Kidney glomerular epithelial cell (primary cell): ENCODE results near the gene EHBP1.

Experiments used
- DNase-seq: peaks from one replicate; lab custom pipeline; 2025; lab: John Stamatoyannopoulos, UW

EHBP1 gene

DNA sequence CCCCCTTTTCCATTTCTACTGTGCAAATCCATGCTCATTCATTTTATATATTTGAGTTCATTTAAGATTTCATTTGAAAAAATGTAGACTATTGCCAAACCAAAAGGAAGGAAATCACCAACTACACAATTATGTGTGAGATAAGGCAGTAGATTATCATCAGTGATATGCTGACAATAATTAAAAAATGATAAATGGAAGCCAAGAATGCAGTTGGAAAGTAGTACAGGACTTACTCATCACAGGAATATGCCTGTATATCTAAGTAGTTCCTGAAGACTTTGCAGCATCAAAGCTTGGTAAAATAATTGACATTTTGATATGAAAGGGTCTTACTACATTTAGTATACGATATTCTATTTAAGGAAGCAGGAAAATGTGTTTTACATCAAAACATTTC is 179.0 kb downstream of the EHBP1 start:
- DNase-seq, result no peak

- DNase-seq, result no peak
These were observed 189.6 kb downstream of the EHBP1 start for GRCh38 chr2:62894966-62895631.

DNA sequence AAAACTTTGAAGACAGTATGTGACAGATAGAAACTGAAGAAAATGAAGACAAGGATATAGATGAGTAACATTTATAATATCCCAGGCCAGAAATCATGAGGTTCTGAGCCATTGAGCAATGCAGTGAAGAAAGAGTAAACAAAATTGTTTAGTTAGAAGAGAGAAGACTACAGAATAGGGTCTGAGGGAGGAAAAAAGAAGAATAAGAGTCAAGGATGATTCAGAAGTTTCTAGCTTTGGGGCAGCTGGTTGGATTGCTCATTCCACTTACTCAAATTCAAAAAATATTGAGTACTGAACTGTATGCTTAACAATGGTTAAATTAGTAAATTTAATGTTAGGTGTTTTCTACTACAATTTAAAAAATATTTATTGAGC is 190.1 kb downstream of the EHBP1 start:
- DNase-seq, result no peak

DNA sequence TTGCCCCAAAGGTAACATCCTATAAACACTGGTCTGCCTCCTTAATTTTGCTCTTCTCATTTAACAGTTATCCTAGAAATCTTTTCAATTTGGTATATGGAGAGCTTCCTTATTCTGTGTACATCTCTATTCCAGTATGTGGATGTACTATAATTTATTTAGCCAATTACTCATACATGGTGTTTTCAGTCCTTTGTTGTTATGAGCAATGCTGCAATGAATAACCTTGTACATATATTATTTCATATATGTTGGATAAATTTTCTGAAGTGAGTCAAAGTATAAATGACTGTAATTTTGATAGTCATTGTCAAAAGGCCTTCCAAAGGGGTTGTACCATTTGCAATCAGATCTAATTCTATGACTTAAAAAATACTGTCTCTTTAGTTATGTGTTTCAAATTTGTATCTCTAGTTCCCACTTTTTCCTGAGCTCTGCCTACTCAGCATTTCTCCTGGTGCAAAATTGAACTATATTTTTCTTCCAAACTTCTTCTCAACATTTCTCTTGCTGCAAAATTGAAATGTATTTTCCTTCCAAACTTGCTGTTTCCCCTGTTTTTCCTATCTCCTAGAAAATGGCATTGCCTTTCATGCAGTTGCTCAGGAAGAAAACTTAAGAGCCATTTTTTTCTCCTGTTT is 191.8 kb downstream of the EHBP1 start:
- no peak for DNase-seq

DNA sequence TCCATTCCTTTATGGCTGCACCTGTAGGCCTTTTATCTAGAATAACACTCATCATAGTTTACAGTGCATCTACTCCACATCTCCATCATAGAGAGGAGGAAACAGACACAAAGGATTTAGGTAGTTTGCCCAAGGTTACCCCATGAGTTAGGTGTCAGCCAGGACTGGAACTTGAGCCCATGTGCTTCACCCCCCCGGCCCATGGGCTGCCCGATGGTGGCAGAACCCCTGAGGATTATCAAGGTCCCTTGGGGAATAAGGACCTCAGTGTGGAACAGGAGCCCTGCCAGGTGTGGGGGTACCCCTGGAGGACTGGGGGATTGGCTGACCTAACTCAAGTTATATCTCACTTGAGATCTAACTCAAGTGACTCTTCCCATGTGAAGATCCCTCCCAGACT is 198.8 kb downstream of the EHBP1 start:
- DNase-seq, result no peak

- DNase-seq, result no peak
These were observed 202.6 kb downstream of the EHBP1 start for GRCh38 chr2:62908145-62908544.

DNA sequence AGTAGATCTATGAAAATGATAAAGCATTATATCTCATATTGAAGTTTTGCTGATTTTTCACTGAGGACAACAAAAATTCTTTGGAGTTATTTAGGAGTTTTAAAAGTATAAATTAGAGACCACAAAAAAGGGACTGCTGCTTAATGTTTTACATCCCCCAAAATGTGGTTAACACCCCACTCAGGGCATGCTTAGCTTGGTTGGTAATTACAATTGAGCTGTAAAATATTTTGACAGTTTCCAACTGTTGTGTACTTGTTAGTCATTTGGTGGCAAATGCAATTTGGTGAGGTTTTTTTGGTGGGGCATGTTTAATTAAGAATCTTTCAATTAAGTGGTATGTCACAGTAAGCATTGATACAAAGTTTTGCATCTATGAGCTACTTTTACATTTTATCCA is 207.8 kb downstream of the EHBP1 start:
- no peak for DNase-seq

- no peak for DNase-seq
These were observed 213.5 kb downstream of the EHBP1 start for GRCh38 chr2:62919041-62919440.

GRCh38 chr2:62920070-62920469 is 214.6 kb downstream of the EHBP1 start:
- DNase-seq, result no peak

DNA sequence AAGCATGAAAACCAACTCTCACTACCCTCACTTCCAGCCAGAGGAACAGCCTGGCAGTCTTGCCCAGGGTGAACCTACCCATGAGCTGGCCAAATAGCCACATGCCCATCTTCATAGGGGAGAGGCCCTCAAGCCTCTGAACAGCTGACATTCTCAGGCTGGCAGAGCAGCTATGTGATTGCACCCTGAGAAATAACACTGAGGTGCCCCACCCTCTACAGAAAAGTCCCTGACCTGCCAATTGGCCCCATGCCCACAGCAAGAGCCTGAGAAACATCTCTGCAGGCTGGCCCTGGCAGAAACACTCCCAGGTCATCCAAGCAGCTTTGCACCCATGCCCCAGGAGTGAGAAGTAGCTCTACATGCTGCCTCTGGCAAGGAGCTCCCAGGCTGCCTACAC is 217.7 kb downstream of the EHBP1 start:
- no peak for DNase-seq

DNA sequence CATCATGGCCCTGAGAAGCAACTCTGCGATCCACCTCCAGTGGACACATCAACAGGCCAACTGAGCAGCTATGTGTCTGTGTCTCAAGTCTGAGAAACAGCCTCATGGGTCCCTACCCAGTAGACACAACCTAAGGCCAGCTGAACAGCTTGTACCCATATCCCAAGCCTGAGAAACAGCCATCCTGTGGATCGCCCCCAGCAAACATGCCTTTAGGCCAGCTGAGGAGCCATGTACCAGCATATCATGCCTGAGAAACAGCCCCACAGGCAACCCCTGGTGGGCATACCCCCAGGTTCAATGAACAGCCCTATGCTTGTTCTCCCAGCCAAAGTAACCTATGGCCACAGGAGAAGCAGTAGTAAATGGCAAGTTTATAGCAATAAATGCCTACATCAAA is 218.4 kb downstream of the EHBP1 start:
- DNase-seq, result no peak

GRCh38 chr2:62928015-62928414 is 222.5 kb downstream of the EHBP1 start:
- no peak for DNase-seq

GRCh38 chr2:62931536-62931935 is 226.0 kb downstream of the EHBP1 start:
- no peak for DNase-seq

- DNase-seq, result no peak
These were observed 227.9 kb downstream of the EHBP1 start for GRCh38 chr2:62933398-62933917.

- DNase-seq, result no peak
These were observed 229.0 kb downstream of the EHBP1 start for GRCh38 chr2:62934517-62934916.

GRCh38 chr2:62938126-62938525 is 232.6 kb downstream of the EHBP1 start:
- no peak for DNase-seq

- DNase-seq, result peak; percentile 21
These were observed 234.4 kb downstream of the EHBP1 start for GRCh38 chr2:62939735-62940491.

DNA sequence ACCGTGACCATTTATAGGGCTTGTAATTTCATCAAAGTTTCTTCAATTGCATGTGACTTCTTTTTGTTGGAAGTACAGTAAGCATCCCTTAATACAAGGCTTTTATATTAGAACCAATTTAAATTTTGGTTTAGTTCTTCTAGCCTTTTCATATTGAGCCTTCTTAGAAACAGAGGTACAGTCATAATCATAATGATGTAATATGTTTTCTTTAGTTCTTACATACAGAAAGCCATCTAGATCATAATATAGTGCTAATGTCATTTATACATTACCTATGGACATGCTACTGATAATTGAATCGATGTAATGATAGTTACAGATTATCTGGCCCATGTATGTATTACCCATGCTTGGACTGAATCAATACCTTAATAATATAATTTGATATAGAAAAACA is 235.2 kb downstream of the EHBP1 start:
- DNase-seq, result no peak

DNA sequence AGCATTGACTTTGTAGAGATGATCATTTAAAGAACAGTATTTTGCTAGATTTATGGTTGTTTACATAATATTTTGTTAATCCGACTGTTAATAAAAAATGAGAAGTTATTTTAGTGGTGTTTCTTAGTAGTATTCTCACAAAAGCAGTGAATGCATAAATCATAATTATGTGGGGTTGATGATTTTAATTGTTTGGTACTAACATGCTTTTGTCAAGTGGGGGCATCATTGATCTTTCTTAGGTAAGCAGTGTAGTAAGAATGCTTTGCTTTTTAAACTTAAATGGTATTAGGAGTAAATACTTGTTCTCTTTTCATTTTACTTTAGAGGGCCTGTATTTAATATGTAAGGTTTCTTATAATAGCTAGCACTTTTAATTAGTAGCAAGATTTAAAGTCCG is 235.9 kb downstream of the EHBP1 start:
- no peak for DNase-seq

- DNase-seq, result no peak
These were observed 238.8 kb downstream of the EHBP1 start for GRCh38 chr2:62944362-62944761.

DNA sequence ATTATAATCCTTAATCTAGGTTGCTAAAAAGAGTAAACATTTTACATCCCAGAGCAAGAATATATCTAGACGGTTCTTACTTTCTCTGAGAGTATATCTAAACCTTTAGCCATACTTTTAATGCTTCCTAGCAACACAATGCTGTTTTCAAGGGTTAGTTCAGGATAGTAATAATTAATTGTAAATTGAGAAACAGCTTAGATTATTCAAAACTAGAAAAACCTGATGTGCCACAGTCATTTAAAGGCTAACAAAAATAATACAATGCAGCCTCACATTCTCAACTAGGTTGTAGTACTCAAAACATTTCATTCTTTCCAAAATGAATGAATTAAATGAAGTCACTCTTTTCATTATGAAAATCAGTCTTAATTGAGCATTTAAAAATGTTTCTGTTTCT is 241.9 kb downstream of the EHBP1 start:
- DNase-seq, result no peak

GRCh38 chr2:62956651-62957050 is 251.1 kb downstream of the EHBP1 start:
- DNase-seq, result no peak

DNA sequence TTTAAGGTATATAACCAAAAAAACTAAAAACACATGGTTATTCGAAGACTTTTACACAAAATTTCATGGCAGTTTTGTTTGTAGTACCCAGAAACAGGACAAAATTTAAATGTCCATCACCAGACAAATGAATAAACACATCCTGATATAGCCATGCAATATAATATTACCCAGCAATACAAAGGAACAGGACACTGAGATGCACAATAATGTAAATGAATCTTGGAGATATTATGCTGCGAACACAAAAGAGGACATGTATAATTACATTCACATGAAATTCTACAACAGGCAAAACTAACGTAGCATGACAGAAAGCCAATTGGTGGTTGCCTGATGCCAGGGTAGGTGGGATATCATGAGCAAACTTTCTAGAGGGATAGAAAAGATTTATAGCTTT is 252.7 kb downstream of the EHBP1 start:
- DNase-seq, result no peak
